VCaP (cell line): ENCODE results near the gene SPTBN1.

Experiments used
- H3K27ac ChIP-seq: fragments of 450-650 bp; 2 replicates; pipeline ENCODE4 v1.5.1; 2017
- TF ChIP-seq, protein P1 (sequence below): fragments of 450-650 bp; conservative IDR thresholded peaks from 2 replicates; pipeline ENCODE4 v1.5.1; 2017; ENCODE audit warnings: mild to moderate bottlenecking, moderate library complexity

Gene SPTBN1

DNA sequence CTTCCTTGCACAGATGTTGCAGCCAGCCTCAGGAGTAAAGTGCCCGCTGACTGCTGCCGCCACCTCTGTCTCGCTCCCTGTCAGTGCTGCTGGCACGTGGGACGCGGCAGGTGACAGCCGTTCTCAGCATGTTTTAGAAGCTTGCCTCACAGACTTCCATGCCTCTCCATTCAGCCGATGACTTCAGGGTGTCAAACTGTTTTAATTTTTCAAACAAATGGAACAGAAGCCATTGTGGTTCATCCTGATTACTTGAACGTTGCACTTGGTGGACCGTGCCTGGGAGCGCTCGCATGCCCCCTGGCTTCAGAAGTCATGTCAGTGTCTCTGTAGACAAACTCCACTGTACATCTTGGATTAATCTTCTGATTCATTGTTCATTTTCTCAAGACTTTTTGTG, 204.6 kb downstream of the SPTBN1 start:
- H3K27ac ChIP-seq = no peak overlapping the region
- TF ChIP-seq, protein P1, sequence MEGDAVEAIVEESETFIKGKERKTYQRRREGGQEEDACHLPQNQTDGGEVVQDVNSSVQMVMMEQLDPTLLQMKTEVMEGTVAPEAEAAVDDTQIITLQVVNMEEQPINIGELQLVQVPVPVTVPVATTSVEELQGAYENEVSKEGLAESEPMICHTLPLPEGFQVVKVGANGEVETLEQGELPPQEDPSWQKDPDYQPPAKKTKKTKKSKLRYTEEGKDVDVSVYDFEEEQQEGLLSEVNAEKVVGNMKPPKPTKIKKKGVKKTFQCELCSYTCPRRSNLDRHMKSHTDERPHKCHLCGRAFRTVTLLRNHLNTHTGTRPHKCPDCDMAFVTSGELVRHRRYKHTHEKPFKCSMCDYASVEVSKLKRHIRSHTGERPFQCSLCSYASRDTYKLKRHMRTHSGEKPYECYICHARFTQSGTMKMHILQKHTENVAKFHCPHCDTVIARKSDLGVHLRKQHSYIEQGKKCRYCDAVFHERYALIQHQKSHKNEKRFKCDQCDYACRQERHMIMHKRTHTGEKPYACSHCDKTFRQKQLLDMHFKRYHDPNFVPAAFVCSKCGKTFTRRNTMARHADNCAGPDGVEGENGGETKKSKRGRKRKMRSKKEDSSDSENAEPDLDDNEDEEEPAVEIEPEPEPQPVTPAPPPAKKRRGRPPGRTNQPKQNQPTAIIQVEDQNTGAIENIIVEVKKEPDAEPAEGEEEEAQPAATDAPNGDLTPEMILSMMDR = no peak

DNA sequence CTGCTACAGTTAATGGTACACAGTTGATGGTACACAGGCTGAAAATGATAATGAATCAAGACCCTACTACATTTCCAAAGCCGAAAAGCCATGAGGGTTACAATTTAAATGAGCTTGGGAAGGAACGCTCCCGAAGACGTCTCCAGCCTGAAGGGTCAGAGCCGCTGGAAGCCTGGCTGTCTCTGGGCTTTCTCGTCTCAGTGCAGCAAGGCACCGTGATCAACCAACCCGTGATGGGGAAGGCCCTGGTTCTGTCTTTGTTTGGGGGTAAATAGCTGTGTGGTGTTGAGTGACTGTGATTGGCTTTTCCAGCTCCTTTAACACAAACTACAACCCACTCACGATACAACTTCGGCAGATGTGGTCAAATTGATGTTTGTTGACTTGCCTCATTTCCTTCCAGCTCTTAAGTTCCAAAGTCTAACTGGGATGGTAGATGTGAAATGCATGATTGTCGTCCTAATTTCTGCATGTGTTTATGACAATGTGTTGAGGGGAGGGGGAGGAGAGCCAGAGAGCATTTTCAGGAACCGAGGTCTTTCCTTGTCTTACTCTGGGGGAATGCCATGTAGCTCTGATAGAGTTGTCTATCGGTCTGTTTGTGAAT, 207.4 kb downstream of the SPTBN1 start:
- TF ChIP-seq, protein P1 = no peak
- no peak overlapping the region for H3K27ac ChIP-seq

DNA sequence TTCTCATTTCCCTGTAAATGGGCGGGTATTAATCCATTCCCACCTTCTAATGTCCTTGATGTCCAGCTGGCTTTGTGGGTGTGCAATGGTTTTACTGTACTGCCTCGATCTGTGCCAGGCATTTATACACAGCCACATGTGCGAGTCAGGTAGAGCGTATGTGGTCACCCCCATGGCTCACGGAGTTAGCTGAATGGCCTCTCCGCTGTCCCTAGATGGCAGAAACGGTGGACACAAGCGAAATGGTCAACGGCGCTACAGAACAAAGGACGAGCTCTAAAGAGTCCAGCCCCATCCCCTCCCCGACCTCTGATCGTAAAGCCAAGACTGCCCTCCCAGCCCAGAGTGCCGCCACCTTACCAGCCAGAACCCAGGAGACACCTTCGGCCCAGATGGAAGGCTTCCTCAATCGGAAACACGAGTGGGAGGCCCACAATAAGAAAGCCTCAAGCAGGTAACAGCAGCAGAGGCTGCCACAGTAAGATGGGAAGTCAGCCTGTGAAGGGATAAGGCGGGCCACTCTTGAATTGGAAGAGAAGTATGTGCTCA, 208.2 kb downstream of the SPTBN1 start:
- TF ChIP-seq, protein P1 = no peak

DNA sequence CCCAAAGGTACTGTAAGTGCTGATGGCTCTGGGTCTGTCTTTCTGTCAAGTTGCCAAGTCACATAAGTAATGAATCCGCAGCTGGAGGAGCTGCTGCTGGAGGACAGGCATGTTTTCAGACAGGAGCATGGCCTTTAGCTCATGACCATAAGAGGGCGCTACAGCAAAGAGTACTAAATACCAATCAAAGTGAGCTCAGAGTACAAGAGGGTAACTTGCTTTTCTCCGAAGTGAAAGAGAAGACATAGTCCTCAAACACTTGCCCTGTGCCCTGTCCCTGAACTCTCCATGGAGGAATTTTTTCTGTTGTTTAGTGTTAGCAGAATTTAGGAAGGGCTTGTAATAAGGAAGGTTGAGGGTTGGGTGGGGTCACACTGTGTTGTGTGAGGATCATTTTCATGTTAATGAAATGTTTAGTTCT, 209.3 kb downstream of the SPTBN1 start:
- H3K27ac ChIP-seq = no peak overlapping the region
- TF ChIP-seq, protein P1 = peak; percentile 58

More for the DNA sequence above, 208.2 kb downstream of the SPTBN1 start:
- H3K27ac ChIP-seq = no peak overlapping the region

DNA sequence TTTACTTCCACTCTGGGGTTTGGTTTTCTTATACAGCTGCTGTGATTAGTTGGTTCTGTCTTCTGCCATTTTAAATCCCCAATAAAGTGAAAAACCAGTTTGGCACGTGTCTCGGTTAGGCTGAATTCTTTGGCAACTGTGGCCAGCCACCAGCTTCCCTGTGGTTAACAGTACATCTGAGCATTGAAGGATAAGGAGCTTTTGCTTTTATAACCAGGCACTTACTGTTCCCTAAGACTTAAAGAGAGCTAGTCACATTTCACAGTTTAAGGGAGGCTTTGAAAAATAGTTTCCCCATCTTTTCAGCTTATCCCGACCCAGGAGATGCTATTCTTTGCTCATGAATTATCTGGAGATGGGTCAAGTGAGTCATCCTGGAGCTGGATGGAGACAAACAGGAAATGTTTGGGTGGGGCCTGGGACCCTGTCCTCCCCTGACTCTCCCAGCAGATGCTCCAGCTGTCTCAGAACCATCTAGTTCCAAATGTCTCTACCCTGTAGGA, 210.1 kb downstream of the SPTBN1 start:
- TF ChIP-seq, protein P1 = no peak
- H3K27ac ChIP-seq = peak overlapping the region; percentile 4; the same call in 1 of the 2 replicates

DNA sequence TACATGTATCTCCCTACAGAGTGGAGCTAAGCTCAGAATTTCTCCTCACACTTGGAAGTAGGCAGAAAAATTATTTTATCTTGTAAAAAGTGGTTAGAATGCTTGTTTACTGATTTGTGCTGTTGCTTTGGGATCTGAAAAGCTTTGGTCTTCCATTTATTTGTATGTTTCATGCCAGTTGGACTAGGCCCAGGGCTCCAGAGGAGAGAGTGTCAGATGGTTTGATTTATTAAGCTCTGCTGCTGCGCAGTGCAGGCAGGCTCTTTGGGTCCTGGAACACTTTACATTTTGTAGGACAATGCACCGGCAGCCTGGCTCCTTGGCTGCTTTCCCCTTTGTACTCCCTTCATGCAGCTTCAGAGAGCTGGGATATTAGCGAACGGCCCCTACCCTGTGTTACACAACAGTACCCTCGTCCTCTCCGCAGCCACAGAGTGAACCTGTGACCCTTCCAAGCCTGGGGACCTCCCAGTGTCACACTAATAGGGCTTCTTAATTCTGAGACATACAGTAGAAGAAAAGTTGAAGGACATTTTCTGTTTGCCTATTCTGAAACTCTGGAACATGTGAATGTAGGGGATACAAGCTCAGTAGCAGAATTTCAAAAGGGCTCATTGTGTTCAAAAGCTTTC, 210.6 kb downstream of the SPTBN1 start:
- TF ChIP-seq, protein P1 = no peak
- H3K27ac ChIP-seq = peak overlapping the region; percentile 4; the same call in 1 of the 2 replicates

DNA sequence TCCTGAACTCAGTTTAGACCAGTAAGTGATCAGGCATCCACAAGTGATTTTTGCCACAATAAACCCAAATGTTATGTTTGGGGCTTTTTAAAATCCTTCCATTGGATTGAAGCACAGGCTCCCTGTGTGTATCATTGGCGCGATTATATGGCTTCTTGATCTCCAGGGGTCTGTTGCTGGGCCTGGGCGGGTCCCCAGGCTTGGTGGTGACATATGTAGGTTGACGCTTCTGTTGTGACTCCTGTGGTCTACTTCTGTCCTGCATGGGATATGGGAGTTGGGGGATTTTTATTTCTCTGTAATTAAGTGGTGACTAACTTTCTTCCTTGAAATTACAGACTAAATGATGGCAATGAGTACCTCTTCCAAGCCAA, 211.1 kb downstream of the SPTBN1 start:
- TF ChIP-seq, protein P1 = no peak
- no peak overlapping the region for H3K27ac ChIP-seq
